Right lobe of liver (tissue), 4 donors: Measurements from ENCODE around the gene FANCC.

Experiments
- CTCF ChIP-seq, 4 donors: fragments of 200-600 bp in 3 of 4; fragments of 450-650 bp in 1 of 4; IDR thresholded peaks; one replicate each; pipeline versions ENCODE4 v1.5.1 to v1.8.0; 2016 to 2022; ENCODE audit warnings: antibody characterized with exemption in 4 of 4, mild to moderate bottlenecking in 2 of 4
- POLR2A ChIP-seq: fragments of 450-650 bp; IDR thresholded peaks from one replicate; pipeline ENCODE4 v1.6.1; 2017; ENCODE audit warnings: antibody characterized with exemption, mild to moderate bottlenecking
- donor health status: DM: no; HTN: no; CAD: no.
- donor health status: DM: no; HTN: no; CAD: no.
- donor health status: DM: no; HTN: yes; CAD: no.

- TF ChIP-seq POLR2A (no peak), CTCF (IDR thresholded peaks at IDR 0.05) (no peak)
These were observed 214.9 kb downstream of the FANCC start for GRCh38 chr9:95102572-95102971.
